GM21526 (cell line): Measurements from ENCODE around the gene ZNF775.
A peak's percentile ranks its signal among the peaks of the same experiment; 100 is the strongest.

ENCODE experiments used
- ATAC-seq: cut with Tn5 transposase; IDR thresholded peaks from one replicate; pipeline ENCODE4 v1.9.1; 2021; ENCODE audit warnings: moderate library complexity; ENCODE audit not compliant: unreplicated experiment, low FRiP score

ZNF775 gene

DNA sequence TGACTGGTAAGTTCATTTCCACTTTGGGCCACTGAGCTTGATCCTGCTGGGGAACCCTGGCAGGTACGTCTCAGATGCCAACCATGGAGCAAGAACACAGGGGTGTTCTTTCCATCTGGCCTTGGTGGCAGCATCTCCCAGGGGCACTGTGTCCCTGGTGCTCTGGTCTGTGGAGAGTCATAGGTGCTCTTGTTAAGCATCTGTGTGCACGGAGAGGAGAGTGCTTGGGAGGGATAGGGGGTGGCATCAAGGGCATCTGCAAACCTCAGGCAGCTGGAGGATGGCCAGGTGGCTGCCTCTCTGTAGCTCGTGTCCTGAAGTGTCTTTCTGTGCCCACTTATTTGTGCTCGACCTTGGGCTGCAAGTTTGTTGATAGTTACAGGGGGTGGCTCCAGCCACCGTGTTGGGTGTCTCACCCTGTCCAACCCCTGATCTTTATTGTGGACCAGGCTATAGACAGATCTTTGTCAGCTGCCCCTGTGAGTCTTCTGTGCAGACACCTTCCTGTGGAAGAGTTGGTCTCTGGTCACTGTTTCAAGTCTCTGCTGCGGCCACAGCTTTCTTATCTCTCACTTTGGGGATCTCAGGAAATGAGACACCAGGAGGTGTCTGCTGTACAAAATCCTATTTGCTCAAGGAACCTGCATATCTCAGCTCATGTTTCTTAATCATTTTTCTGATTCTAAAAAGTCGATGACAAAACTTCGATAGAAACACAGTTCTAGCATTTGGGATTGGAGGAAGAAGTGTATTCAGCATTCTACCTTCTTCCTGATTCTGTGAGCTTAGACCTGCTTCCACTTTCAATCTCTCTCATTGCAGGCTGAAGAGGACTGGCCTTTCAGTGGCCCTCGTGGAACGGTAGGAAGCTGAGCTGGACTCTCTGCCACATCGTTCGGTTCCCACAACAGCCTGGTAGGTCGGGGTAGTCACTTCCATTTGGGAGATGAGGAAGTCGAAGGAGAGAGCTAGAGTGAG lies 54.1 kb downstream of the ZNF775 start:
- ATAC-seq: no peak

DNA sequence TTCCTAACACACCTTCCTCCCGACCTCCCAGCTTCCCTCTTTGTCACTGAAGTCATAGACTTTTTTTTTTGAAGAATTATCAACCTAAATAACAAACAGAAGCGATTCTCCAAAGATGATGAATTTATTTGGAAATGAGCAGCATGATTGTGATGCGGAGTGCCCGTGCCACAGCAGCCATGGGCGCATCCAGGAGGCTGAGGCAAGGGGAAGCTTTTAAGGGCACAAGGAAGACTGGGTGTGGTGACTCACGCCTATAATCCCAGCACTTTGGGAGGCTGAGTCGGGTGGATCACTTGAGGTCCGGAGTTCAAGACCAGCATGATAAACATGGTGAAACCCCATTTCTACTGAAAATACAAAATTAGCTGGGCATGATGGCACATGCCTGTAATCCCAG lies 55.1 kb downstream of the ZNF775 start:
- no peak for ATAC-seq

- ATAC-seq: no peak
These were observed 55.9 kb downstream of the ZNF775 start for GRCh38 chr7:150435047-150435389.

- peak; percentile 92 for ATAC-seq
These were observed 56.4 kb downstream of the ZNF775 start for GRCh38 chr7:150435390-150436073.

DNA sequence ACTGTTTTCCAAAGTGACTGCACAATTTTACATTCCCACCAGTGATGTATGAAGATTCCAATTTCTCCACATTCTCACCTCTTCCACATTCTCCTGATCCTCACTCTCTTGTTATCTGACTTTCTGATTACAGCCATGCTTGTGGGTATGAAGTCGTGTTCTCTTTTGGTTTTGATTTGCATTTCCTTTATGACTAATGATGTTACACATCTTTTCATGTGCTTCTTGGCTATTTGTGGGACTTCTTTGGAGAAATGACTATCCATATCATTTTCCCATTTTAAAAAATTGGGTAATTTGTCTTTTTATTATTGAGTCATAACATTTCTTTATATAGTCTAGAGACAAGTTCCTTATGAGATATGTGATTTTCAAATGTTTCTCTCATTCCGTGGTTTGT lies 60.8 kb downstream of the ZNF775 start:
- no peak for ATAC-seq

- no peak for ATAC-seq
These were observed 62.4 kb downstream of the ZNF775 start for GRCh38 chr7:150441524-150441923.

GRCh38 chr7:150442811-150443210 lies 63.7 kb downstream of the ZNF775 start:
- no peak for ATAC-seq

DNA sequence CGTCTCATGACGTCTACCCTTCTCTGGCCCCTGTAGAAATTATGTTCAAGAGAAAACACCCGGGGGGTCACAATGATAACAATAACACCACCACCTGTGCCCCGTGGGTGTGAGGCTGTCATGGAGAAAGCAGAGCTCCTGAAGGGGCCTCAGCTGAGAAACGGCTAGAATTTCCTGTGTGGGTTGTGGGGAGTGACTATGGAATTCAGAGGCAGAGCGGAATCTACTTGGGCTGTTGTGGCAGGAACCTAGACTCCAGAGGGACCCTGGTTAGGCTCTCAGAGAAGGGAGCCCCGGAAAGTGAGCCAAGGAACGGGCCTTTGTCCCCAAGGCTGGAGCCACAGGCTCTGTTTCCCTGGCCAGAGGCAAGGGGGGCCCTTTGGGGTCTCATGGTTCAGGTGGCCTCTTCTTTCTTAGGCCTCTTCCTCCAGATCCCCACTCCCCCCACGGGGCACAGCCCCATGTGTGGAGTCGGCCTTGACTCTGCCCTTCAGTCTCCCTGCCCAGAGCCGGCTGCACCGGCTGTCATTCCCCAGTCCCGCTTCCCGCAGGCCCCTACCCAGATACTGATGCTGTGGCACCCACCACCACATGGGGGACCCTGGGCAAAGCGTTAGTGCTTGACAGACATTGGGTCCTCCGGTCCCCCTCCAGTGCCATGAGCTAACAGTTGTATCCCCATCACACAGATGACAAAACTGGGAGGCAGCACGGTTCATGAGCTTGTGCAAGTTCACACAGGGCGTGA lies 64.8 kb downstream of the ZNF775 start:
- ATAC-seq: no peak

DNA sequence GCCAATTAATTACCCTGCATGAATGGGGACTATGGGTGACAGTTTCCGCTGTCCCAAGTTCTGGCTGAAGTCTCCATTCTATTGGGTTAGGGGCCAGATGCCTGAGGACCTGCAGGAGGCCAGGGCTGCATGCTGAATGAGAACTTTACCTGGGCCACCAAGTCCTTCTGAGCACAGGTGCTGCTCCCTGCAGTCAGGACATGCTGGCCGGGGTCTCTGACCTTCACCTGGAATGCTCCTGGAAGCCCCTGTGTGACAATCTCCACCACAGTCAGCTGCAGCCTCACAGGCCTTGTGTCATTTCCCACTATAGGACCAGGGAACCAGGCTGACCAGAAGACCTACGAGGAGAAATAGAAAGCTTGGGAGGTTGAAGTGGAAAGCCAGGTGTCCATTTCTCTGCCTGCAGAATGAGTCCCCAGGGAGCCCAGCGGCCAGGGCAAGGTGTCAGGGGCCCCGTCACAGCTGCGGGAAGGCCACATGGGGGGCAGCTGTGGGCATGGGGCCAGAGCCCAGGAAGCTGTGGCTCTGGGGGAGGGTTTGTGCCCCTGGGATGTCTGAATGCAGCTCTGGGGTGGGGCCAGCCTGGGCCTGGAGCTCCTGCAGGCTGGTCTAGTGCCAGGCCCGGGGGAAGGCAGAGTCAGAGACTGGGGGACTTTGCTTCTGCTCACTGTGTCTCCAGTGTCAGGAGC lies 65.7 kb downstream of the ZNF775 start:
- no peak for ATAC-seq

DNA sequence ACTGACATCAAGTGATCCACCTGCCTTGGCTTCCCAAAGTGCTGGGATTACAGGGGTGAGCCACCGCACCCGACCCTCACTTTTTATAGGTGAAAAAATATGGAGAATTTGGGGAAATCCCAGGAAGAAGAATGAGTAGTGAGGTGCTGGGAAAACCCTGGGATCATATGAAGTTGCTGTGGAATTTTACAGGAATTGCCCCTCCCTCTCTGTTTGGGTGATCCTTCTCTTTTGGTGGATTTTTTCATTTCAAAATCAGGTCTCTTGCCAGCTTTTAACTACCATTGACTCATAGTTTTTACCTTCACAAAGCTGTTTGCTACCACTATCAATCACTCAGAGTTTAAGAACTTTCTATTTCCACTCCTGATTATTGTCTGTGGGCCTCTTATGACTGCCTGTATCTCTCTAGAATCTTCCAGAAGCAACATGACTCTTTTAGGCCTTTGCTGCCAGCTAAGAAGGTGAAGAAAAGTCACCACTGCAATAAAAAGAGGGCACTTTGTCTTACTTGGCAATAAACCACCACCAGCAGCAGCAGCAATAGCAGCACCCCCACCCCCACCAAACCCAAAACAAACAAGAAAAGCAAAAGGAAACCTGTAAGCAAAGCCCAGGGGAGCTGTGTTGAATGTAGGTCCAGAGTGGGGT lies 67.3 kb downstream of the ZNF775 start:
- ATAC-seq: no peak
